HepG2 (cell line): ENCODE data around the gene KL. TPM values are rescaled to one million over a fixed set of nuclear protein-coding genes. Genes with fewer than 3 reads are reported as not detected.

Source experiments
- ATAC-seq: fragments of 200-7000 bp; cut with Tn5 transposase; 3 replicates; pipeline ENCODE4 v1.9.1; 2020; ENCODE audit warnings: mild to moderate bottlenecking, moderate library complexity
- BruUV-seq: library from RNA; stranded (reverse); fragments of 400-500 nt; replicated peaks from 2 replicates; lab custom pipeline; 2021; lab: Mats Ljungman, UMichigan
- CTCF ChIA-PET: fragments of 300-600 bp; formaldehyde crosslinking; extraction: SDS; loops from one replicate; lab custom pipeline; 2021; ENCODE audit warnings: low total read pairs, inconsistent platforms, low intra/inter-chr PET ratio; lab: Yijun Ruan, JAX
- POLR2A ChIA-PET: fragments of 350-600 bp; sonication (Branson Sonifier 250); formaldehyde crosslinking; loops from one replicate; lab custom pipeline; 2020; ENCODE audit warnings: antibody characterized with exemption, inconsistent platforms; lab: Yijun Ruan, JAX
- DNase-seq: peaks from one replicate; pipeline ENCODE4 v3.0.0-alpha.2; 2015; ENCODE audit warnings: low spot score
- FAIRE-seq: peaks from 3 replicates; lab custom pipeline; 2011; peaks lifted over from hg19 to GRCh38; lab: Jason Lieb, UNC
- H2AFZ ChIP-seq: one replicate; pipeline ENCODE4 v1.6.1; 2011; ENCODE audit warnings: low read length, inconsistent platforms
- H3K27ac ChIP-seq: fragments of 300-600 bp; 3 replicates; pipeline ENCODE4 v1.8.0; 2011; ENCODE audit warnings: mixed run types, mild to moderate bottlenecking, mixed read lengths, low read length, inconsistent platforms; ENCODE audit not compliant: insufficient read depth; ENCODE audit errors: extremely low read length
- H3K27me3 ChIP-seq, 2 experiments: fragments of 200-600 bp in 1 of 2; 2 replicates in 1 of 2; 3 replicates in 1 of 2; pipeline versions ENCODE4 v1.6.0 to v1.8.0; 2011; ENCODE audit warnings: low read length in 2 of 2, mild to moderate bottlenecking in 2 of 2, moderate library complexity in 2 of 2, inconsistent platforms in 1 of 2; ENCODE audit not compliant: insufficient read depth in 2 of 2, control insufficient read depth in 1 of 2
- H3K36me3 ChIP-seq, 2 experiments: fragments of 200-600 bp in 1 of 2; replicated peaks in 1 of 2; 2 replicates in 1 of 2; 3 replicates in 1 of 2; pipeline versions ENCODE4 v1.5.1 to v1.8.0; 2011; ENCODE audit warnings: low read length in 2 of 2, inconsistent platforms in 1 of 2; ENCODE audit not compliant: insufficient read depth in 2 of 2, control insufficient read depth in 1 of 2
- H3K4me1 ChIP-seq: 2 replicates; pipeline ENCODE4 v1.5.1; 2012; ENCODE audit warnings: low read length, inconsistent platforms; ENCODE audit not compliant: insufficient read depth
- H3K4me2 ChIP-seq: 2 replicates; pipeline ENCODE4 v1.6.0; 2011; ENCODE audit warnings: low read depth, low read length, inconsistent platforms
- H3K4me3 ChIP-seq, 3 experiments: fragments of 200-600 bp in 1 of 3; sonication (generic), shearing (Covaris generic) in 1 of 3; replicated peaks in 1 of 3; 2 replicates each; pipeline ENCODE4 v1.5.1; 2011 to 2016; ENCODE audit warnings: low read length in 3 of 3, inconsistent platforms in 2 of 3, low read depth in 2 of 3, mild to moderate bottlenecking in 2 of 3, control low read depth in 1 of 3, mixed read lengths in 1 of 3; ENCODE audit not compliant: insufficient read depth in 1 of 3
- H3K79me2 ChIP-seq: one replicate; pipeline ENCODE4 v1.6.1; 2011; ENCODE audit warnings: low read length, inconsistent platforms; ENCODE audit not compliant: insufficient read depth
- H3K9ac ChIP-seq: 2 replicates; pipeline ENCODE4 v1.6.0; 2011; ENCODE audit warnings: mild to moderate bottlenecking, low read depth, low read length, inconsistent platforms; ENCODE audit not compliant: insufficient read depth
- H3K9me3 ChIP-seq: 2 replicates; pipeline ENCODE4 v1.5.1; 2012; ENCODE audit warnings: mild to moderate bottlenecking, low read length
- H4K20me1 ChIP-seq: 2 replicates; pipeline ENCODE4 v1.6.0; 2011; ENCODE audit warnings: inconsistent platforms, mild to moderate bottlenecking, low read length, moderate library complexity; ENCODE audit not compliant: insufficient read depth
- ATM ChIP-seq: fragments of 450-650 bp; IDR thresholded peaks from 2 replicates; pipeline ENCODE4 v1.7.1; 2017; ENCODE audit warnings: mild to moderate bottlenecking, borderline replicate concordance
- ELK4 ChIP-seq: sonication (generic); formaldehyde crosslinking; IDR thresholded peaks from 2 replicates; pipeline ENCODE4 v1.9.0; 2021; ENCODE audit warnings: missing genetic modification reagents, borderline replicate concordance
- NFYB ChIP-seq: sonication (generic); formaldehyde crosslinking; IDR thresholded peaks from 2 replicates; pipeline ENCODE4 v1.4.0; 2020; ENCODE audit warnings: missing genetic modification reagents
- ONECUT2 ChIP-seq: sonication (generic); formaldehyde crosslinking; IDR thresholded peaks from 2 replicates; pipeline ENCODE4 v1.4.0; 2020; ENCODE audit warnings: missing genetic modification reagents
- PBX3 ChIP-seq: sonication (generic); formaldehyde crosslinking; IDR thresholded peaks from 2 replicates; pipeline ENCODE4 v1.8.1; 2023; ENCODE audit warnings: missing genetic modification reagents, inconsistent platforms, borderline replicate concordance
- PHF5A ChIP-seq: IDR thresholded peaks from one replicate; pipeline ENCODE4 v1.6.1; 2018; ENCODE audit warnings: low read depth, missing genetic modification reagents; ENCODE audit not compliant: unreplicated experiment
- SATB2 ChIP-seq: sonication (generic); formaldehyde crosslinking; IDR thresholded peaks from 2 replicates; pipeline ENCODE4 v1.5.0; 2020; ENCODE audit warnings: missing genetic modification reagents
- TOE1 ChIP-seq: sonication (generic); formaldehyde crosslinking; IDR thresholded peaks from 2 replicates; pipeline ENCODE4 v1.4.0; 2020; ENCODE audit warnings: mild to moderate bottlenecking, missing genetic modification reagents
- ZNF580 ChIP-seq: IDR thresholded peaks from 2 replicates; pipeline ENCODE4 v1.6.1; 2016; ENCODE audit warnings: low read depth, borderline replicate concordance
- WGBS: methylation state at CpG from one replicate; pipeline ENCODE4 v1.1.6; 2017; ENCODE audit warnings: low lambda C conversion rate; 5-methylcytosine and 5-hydroxymethylcytosine counted together
- in situ Hi-C: cut with HindIII; loops from 2 replicates; pipeline ENCODE4 v1.10.0; 2017; ENCODE audit warnings: low pct_unique_long_range_greater_than_20kb; ENCODE audit not compliant: extremely low pct_ligation_motif_present
- intact Hi-C: fragments of 100-400 bp; cut with micrococcal nuclease; formaldehyde crosslinking; loops from one replicate; pipeline ENCODE4 v1.10.0; 2022; ENCODE audit not compliant: unreplicated experiment
- polyA plus RNA-seq, 8 experiments: library from polyadenylated mRNA; depleted of rRNA in 3 of 8; stranded (reverse) in 7 of 8; unstranded in 1 of 8; fragments of >200 nt; fragmentation: Illumina TruSeq in 4 of 8; extraction: Trizol in 4 of 8; gene quantifications; 2 replicates each; pipeline versions ENCODE4 v1.2.1 to v1.2.3, GENCODE V29; 2011 to 2016; ENCODE audit warnings: low read depth in 4 of 8, missing spikeins in 1 of 8, mixed read lengths in 1 of 8; ENCODE audit not compliant: insufficient read depth in 1 of 8
- total RNA-seq, 5 experiments: library from RNA; depleted of rRNA; stranded (reverse); fragments of >200 nt; fragmentation: Illumina TruSeq; extraction: Trizol; gene quantifications; 2 replicates each; pipeline ENCODE4 v1.2.3, GENCODE V29; 2016; ENCODE audit warnings: low read depth in 1 of 5

The KL gene
- total and polyA plus RNA-seq, 2 of the 13 experiments (the other 11 are each of a cell fraction or from before 2014, with no cell fraction given), result not detected

GRCh38 chr13:33026489-33027152 lies 10.4 kb downstream of the KL start (continued):
- no peak for TF ChIP-seq ATM

GRCh38 chr13:33028620-33029019 lies 12.4 kb downstream of the KL start:
- Histone ChIP-seq H4K20me1 (no peaks in the 10 kb centered on the region), H3K9ac (no peak overlapping the region), H3K9me3 (no peaks in the 10 kb centered on the region), H3K4me2 (no peak overlapping the region), H2AFZ (no peak overlapping the region), H3K27ac (no peak overlapping the region), H3K36me3 (no peaks in the 10 kb centered on the region), H3K4me1 (no peaks in the 10 kb centered on the region), H3K27me3 (peaks cover 0 to 3% of the 10 kb centered on the region in 2 experiments; a peak in 1 of 5 replicates), H3K79me2 (no peaks in the 10 kb centered on the region), H3K4me3 (no peak overlapping the region)
- WGBS, result 30% methylated on average over 2 of the region's 2 CpGs
- FAIRE-seq, result no peak
- CTCF ChIA-PET, result no interaction called here
- POLR2A ChIA-PET, result no interaction called here
- no peak for TF ChIP-seq NFYB (CRISPR knock-in tag)
- TF ChIP-seq SATB2 (CRISPR knock-in tag), result no peak
- TF ChIP-seq PBX3 (CRISPR knock-in tag), result no peak
- no peak for TF ChIP-seq TOE1
- TF ChIP-seq PHF5A, result no peak
- no peak for TF ChIP-seq ONECUT2 (CRISPR knock-in tag)
- TF ChIP-seq ZNF580 (CRISPR knock-in tag), result no peak
- TF ChIP-seq ELK4, result no peak
- intact Hi-C loops (no loop called here), in situ Hi-C loops (no loop called here)
- no peak for ATAC-seq
- no peak for DNase-seq
- BruUV-seq, result no TSS peak
